Measurements from ENCODE around the gene MRPL24. TPM values are rescaled to one million over a fixed set of nuclear protein-coding genes. Genes with fewer than 3 reads are reported as not detected.

Gene MRPL24
- total RNA-seq, 1 experiment from 2014 or later = 70.0 TPM

- Histone ChIP-seq H3K27ac (peak overlapping the region; percentile 80), H3K4me1 (replicated peaks) (peaks cover 36% of the 10 kb centered on the region), H3K4me3 (peak overlapping the region; percentile 82), H3K9me3 (replicated peaks) (no peaks in the 10 kb centered on the region), H3K27me3 (replicated peaks) (no peaks in the 10 kb centered on the region), H3K36me3 (peaks cover 42% of the 10 kb centered on the region)
- peak; percentile 82 to 99 for DNase-seq (ENCODE audit: low read depth in 1 of 2, low spot score in 2 of 2)
Observed at GRCh38 chr1:156751757-156752481, 11.0 kb upstream of the MRPL24 start.

- peak within 1 kb of the TSS; percentile 100 for H3K27ac ChIP-seq
- H3K27me3 ChIP-seq (replicated peaks) = no peaks in the 10 kb centered on the region
- peaks cover 42% of the 10 kb centered on the region for H3K36me3 ChIP-seq
- H3K9me3 ChIP-seq (replicated peaks) = no peaks in the 10 kb centered on the region
- peaks cover 41% of the 10 kb centered on the region for H3K4me1 ChIP-seq (replicated peaks)
- no peak for DNase-seq (ENCODE audit: low read depth in 1 of 2, low spot score in 2 of 2)
- peak within 1 kb of the TSS; percentile 82 for H3K4me3 ChIP-seq
Observed at GRCh38 chr1:156751451-156751756, 10.5 kb upstream of the MRPL24 start, which contains the start of gene HDGF. Gene HDGF, minus strand, starts transcription at chr1:156751675. Its CDS starts 246 bp downstream, at chr1:156751429.

- H3K4me3 ChIP-seq = peak overlapping the region; percentile 82
- H3K27ac ChIP-seq = peak overlapping the region; percentile 100
- no peaks in the 10 kb centered on the region for H3K27me3 ChIP-seq (replicated peaks)
- no peaks in the 10 kb centered on the region for H3K9me3 ChIP-seq (replicated peaks)
- H3K36me3 ChIP-seq = peaks cover 48% of the 10 kb centered on the region
- DNase-seq (ENCODE audit: low read depth in 1 of 2, low spot score in 2 of 2) = peak in 1 of 2 experiments; percentile 41
- peaks cover 46% of the 10 kb centered on the region for H3K4me1 ChIP-seq (replicated peaks)
Observed at GRCh38 chr1:156750711-156751450, 10.0 kb upstream of the MRPL24 start.

GRCh38 chr1:156750191-156750672, 9.3 kb upstream of the MRPL24 start:
- peaks cover 49% of the 10 kb centered on the region for H3K4me1 ChIP-seq (replicated peaks)
- no peaks in the 10 kb centered on the region for H3K27me3 ChIP-seq (replicated peaks)
- H3K27ac ChIP-seq = peak overlapping the region; percentile 100
- H3K4me3 ChIP-seq = peak overlapping the region; percentile 82
- H3K36me3 ChIP-seq = peaks cover 54% of the 10 kb centered on the region
- no peaks in the 10 kb centered on the region for H3K9me3 ChIP-seq (replicated peaks)
- DNase-seq (ENCODE audit: low read depth in 1 of 2, low spot score in 2 of 2) = peak in 1 of 2 experiments; percentile 28

GRCh38 chr1:156749419-156750118, 8.7 kb upstream of the MRPL24 start:
- Histone ChIP-seq H3K9me3 (replicated peaks) (no peaks in the 10 kb centered on the region), H3K4me3 (peak overlapping the region; percentile 82), H3K27me3 (replicated peaks) (no peaks in the 10 kb centered on the region), H3K4me1 (replicated peaks) (peaks cover 49% of the 10 kb centered on the region), H3K27ac (peak overlapping the region; percentile 100), H3K36me3 (peaks cover 61% of the 10 kb centered on the region)
- no peak for DNase-seq (ENCODE audit: low read depth in 1 of 2, low spot score in 2 of 2)

GRCh38 chr1:156748670-156749418, 8.0 kb upstream of the MRPL24 start:
- DNase-seq (ENCODE audit: low read depth in 1 of 2, low spot score in 2 of 2) = peak; percentile 56 to 59

GRCh38 chr1:156747742-156748669, 7.1 kb upstream of the MRPL24 start:
- Histone ChIP-seq H3K27me3 (replicated peaks) (no peaks in the 10 kb centered on the region), H3K4me3 (peak overlapping the region; percentile 82), H3K36me3 (peaks cover 73% of the 10 kb centered on the region), H3K4me1 (replicated peaks) (peaks cover 49% of the 10 kb centered on the region), H3K27ac (peak overlapping the region; percentile 100), H3K9me3 (replicated peaks) (no peaks in the 10 kb centered on the region)
- peak in 1 of 2 experiments; percentile 44 for DNase-seq (ENCODE audit: low read depth in 1 of 2, low spot score in 2 of 2)

More at GRCh38 chr1:156748670-156749418, 8.0 kb upstream of the MRPL24 start:
- H3K27ac ChIP-seq = peak overlapping the region; percentile 100
- peaks cover 65% of the 10 kb centered on the region for H3K36me3 ChIP-seq
- no peaks in the 10 kb centered on the region for H3K27me3 ChIP-seq (replicated peaks)
- H3K4me3 ChIP-seq = peak overlapping the region; percentile 82
- H3K4me1 ChIP-seq (replicated peaks) = peaks cover 49% of the 10 kb centered on the region
- H3K9me3 ChIP-seq (replicated peaks) = no peaks in the 10 kb centered on the region

GRCh38 chr1:156746728-156747631, 6.1 kb upstream of the MRPL24 start:
- peak overlapping the region; percentile 38 for H3K4me3 ChIP-seq
- H3K9me3 ChIP-seq (replicated peaks) = no peaks in the 10 kb centered on the region
- H3K27ac ChIP-seq = peak overlapping the region; percentile 100
- H3K27me3 ChIP-seq (replicated peaks) = no peaks in the 10 kb centered on the region
- peaks cover 46% of the 10 kb centered on the region for H3K4me1 ChIP-seq (replicated peaks)
- peak; percentile 96 to 99 for DNase-seq (ENCODE audit: low read depth in 1 of 2, low spot score in 2 of 2)
- H3K36me3 ChIP-seq = peaks cover 78% of the 10 kb centered on the region

- no peak for DNase-seq (ENCODE audit: low read depth in 1 of 2, low spot score in 2 of 2)
- peaks cover 81% of the 10 kb centered on the region for H3K36me3 ChIP-seq
- H3K9me3 ChIP-seq (replicated peaks) = no peaks in the 10 kb centered on the region
- no peaks in the 10 kb centered on the region for H3K27me3 ChIP-seq (replicated peaks)
- H3K4me1 ChIP-seq (replicated peaks) = peaks cover 52% of the 10 kb centered on the region
- H3K27ac ChIP-seq = peak overlapping the region; percentile 100
- H3K4me3 ChIP-seq = peak overlapping the region; percentile 38
Observed at GRCh38 chr1:156746406-156746727, 5.5 kb upstream of the MRPL24 start.

- peak overlapping the region; percentile 100 for H3K27ac ChIP-seq
- no peak overlapping the region for H3K4me3 ChIP-seq
- no peak for DNase-seq (ENCODE audit: low read depth in 1 of 2, low spot score in 2 of 2)
- no peaks in the 10 kb centered on the region for H3K9me3 ChIP-seq (replicated peaks)
- H3K4me1 ChIP-seq (replicated peaks) = peaks cover 54% of the 10 kb centered on the region
- peaks cover 78% of the 10 kb centered on the region for H3K36me3 ChIP-seq
- no peaks in the 10 kb centered on the region for H3K27me3 ChIP-seq (replicated peaks)
Observed at GRCh38 chr1:156745881-156746280, 5.0 kb upstream of the MRPL24 start.

GRCh38 chr1:156744786-156745419, 4.0 kb upstream of the MRPL24 start:
- H3K9me3 ChIP-seq (replicated peaks) = no peaks in the 10 kb centered on the region
- peaks cover 59% of the 10 kb centered on the region for H3K4me1 ChIP-seq (replicated peaks)
- DNase-seq (ENCODE audit: low read depth in 1 of 2, low spot score in 2 of 2) = no peak
- no peak overlapping the region for H3K27ac ChIP-seq
- H3K36me3 ChIP-seq = peaks cover 78% of the 10 kb centered on the region
- no peaks in the 10 kb centered on the region for H3K27me3 ChIP-seq (replicated peaks)
- no peak overlapping the region for H3K4me3 ChIP-seq

Data from SJSA1 (cell line).